Sigmoid colon (tissue), 7 donors: ENCODE measurements around the gene LDLRAD3. TPM values are rescaled to one million over a fixed set of nuclear protein-coding genes. Genes with fewer than 3 reads are reported as not detected.

Source experiments
- DNase-seq: peaks from one replicate; pipeline ENCODE4 v3.0.0-alpha.2; 2019
- H3K27ac ChIP-seq, 4 donors: fragments of 200-600 bp; sonication (generic); one replicate each; pipeline ENCODE4 v1.5.1; 2016 to 2019; ENCODE audit warnings: mild to moderate bottlenecking in 1 of 4
- H3K27me3 ChIP-seq, 3 donors: fragments of 200-600 bp; sonication (generic); one replicate each; pipeline ENCODE4 v1.5.1; 2019; ENCODE audit warnings: mild to moderate bottlenecking in 1 of 3
- H3K36me3 ChIP-seq, 4 donors: fragments of 200-600 bp; sonication (generic); one replicate each; pipeline ENCODE4 v1.5.1; 2016 to 2019
- H3K4me1 ChIP-seq, 4 donors: fragments of 200-600 bp; sonication (generic); one replicate each; pipeline ENCODE4 v1.5.1; 2017 to 2019
- H3K4me3 ChIP-seq, 4 donors: fragments of 200-600 bp; sonication (generic); one replicate each; pipeline ENCODE4 v1.5.1; 2017 to 2019; ENCODE audit warnings: mild to moderate bottlenecking in 2 of 4, moderate library complexity in 1 of 4
- H3K9me3 ChIP-seq, 4 donors: fragments of 200-600 bp in 3 of 4; sonication (generic) in 3 of 4; one replicate each; pipeline versions ENCODE4 v1.5.1 to v1.6.1; 2013 to 2019
- EP300 ChIP-seq, 4 donors: sonication (generic); formaldehyde crosslinking; IDR thresholded peaks; one replicate each; pipeline ENCODE4 v1.6.1; 2017; ENCODE audit warnings: antibody characterized with exemption in 4 of 4
- POLR2A ChIP-seq, 2 donors: fragments of 450-650 bp; IDR thresholded peaks; one replicate each; pipeline ENCODE4 v1.6.1; 2016; ENCODE audit warnings: antibody characterized with exemption in 2 of 2, mild to moderate bottlenecking in 2 of 2, moderate library complexity in 2 of 2
- POLR2AphosphoS5 ChIP-seq, 4 donors: sonication (generic); formaldehyde crosslinking; IDR thresholded peaks; one replicate each; pipeline ENCODE4 v1.6.1; 2017; ENCODE audit warnings: antibody characterized with exemption in 4 of 4
- WGBS, 2 donors: extraction: QIAGEN DNeasy Blood & Tissue Kit; methylation state at CpG; one replicate each; pipeline ENCODE4 v1.1.7; 2013; 5-methylcytosine and 5-hydroxymethylcytosine counted together
- intact Hi-C: fragments of 100-400 bp; cut with DNase I; formaldehyde crosslinking; loops from one replicate; pipeline ENCODE4 v1.15.1; 2023
- polyA plus RNA-seq, 3 donors: library from polyadenylated mRNA; stranded (reverse); fragments of 200-250 nt; gene quantifications; one replicate each; pipeline ENCODE4 v1.2.3, GENCODE V29; 2013
- total RNA-seq, 4 donors: library from RNA; depleted of rRNA; stranded (reverse); fragments of >200 nt; gene quantifications; one replicate each; pipeline ENCODE4 v1.1.0, GENCODE V29; 2016
- TF ChIP-seq, protein P1 (sequence below), 4 experiments: fragments of 450-650 bp in 3 of 4; fragments of 200-600 bp in 1 of 4; IDR thresholded peaks; one replicate each; pipeline ENCODE4 v1.5.1; 2016 to 2019; ENCODE audit warnings: antibody characterized with exemption in 4 of 4, mild to moderate bottlenecking in 3 of 4, moderate library complexity in 2 of 4
- donor health status: healthy with polysubstance abuse.
- donor health status: Bipolar disorder and iron deficiency.
- donor health status: healthy.

The LDLRAD3 gene
- total and polyA plus RNA-seq, 7 donors: 0.23 to 23.4 (median 10.2) TPM

DNA sequence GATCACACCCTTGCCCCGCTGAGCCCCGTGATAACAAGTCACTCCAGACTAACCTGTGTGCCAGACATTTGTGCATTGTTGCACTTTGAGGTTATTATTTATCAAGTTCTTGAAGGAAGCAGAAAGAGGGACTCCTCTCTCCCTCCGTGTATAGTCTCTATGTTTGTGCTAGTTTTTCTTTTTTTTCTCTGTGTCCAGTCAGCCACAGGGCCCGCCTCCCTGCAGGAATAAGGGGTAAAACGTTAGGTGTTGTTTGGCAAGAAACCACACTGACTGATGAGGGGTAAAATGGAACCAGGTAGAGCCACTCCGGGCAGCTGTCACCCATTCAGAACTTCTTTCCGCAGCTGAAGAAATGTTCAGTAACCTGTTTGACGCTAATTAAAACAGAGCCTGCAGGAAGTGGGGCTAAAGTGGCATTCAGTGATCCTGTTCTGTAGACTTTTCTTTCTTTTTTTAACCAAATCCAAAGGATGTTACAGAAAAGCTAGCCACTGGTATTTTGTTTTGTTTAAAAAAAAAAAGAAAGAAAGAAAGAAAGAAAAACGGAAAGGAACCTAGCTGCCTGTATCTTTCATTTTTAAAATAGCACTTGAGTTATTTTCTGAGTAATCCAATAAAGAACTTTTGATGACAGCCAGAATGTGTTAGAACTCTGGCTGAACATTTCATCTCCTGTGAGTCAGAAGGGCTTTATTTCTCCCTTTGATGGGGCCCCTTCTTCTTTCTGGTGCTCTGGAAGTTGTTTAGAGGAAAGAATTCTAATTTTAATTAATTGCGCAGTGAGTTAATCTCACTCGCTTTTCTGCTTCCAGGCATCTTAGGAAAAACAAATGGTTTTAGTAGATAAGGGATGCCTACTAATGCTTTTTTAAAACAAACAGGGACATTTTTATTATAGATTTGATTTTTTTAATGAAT, 287.2 kb downstream of the LDLRAD3 start:
- peaks cover 0 to 18% (median 8%) of the 10 kb centered on the region in 4 donors for H3K4me1 ChIP-seq
- H3K36me3 ChIP-seq: no peaks in the 10 kb centered on the region
- WGBS, 2 donors: 76 to 77% methylated on average over 11 of the region's 11 CpGs
- H3K27ac ChIP-seq: peak overlapping the region in 1 of 4 donors; percentile 45
- no peaks in the 10 kb centered on the region for H3K27me3 ChIP-seq
- H3K4me3 ChIP-seq: no peak overlapping the region
- H3K9me3 ChIP-seq: no peaks in the 10 kb centered on the region
- TF ChIP-seq EP300 (IDR thresholded peaks at IDR 0.05): no peak
- TF ChIP-seq, protein P1, sequence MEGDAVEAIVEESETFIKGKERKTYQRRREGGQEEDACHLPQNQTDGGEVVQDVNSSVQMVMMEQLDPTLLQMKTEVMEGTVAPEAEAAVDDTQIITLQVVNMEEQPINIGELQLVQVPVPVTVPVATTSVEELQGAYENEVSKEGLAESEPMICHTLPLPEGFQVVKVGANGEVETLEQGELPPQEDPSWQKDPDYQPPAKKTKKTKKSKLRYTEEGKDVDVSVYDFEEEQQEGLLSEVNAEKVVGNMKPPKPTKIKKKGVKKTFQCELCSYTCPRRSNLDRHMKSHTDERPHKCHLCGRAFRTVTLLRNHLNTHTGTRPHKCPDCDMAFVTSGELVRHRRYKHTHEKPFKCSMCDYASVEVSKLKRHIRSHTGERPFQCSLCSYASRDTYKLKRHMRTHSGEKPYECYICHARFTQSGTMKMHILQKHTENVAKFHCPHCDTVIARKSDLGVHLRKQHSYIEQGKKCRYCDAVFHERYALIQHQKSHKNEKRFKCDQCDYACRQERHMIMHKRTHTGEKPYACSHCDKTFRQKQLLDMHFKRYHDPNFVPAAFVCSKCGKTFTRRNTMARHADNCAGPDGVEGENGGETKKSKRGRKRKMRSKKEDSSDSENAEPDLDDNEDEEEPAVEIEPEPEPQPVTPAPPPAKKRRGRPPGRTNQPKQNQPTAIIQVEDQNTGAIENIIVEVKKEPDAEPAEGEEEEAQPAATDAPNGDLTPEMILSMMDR (IDR thresholded peaks at IDR 0.05): no peak
- peak in 1 of 4 donors; percentile 6 for TF ChIP-seq POLR2AphosphoS5 (IDR thresholded peaks at IDR 0.05)
- intact Hi-C loops: no loop called here
- no peak for DNase-seq

GRCh38 chr11:36233204-36233603, 289.3 kb downstream of the LDLRAD3 start:
- no peak for TF ChIP-seq POLR2A (IDR thresholded peaks at IDR 0.05)
- TF ChIP-seq, protein P1 (IDR thresholded peaks at IDR 0.05): no peak
- TF ChIP-seq POLR2AphosphoS5 (IDR thresholded peaks at IDR 0.05): no peak
- no peak for TF ChIP-seq EP300 (IDR thresholded peaks at IDR 0.05)
- Histone ChIP-seq H3K9me3 (no peaks in the 10 kb centered on the region), H3K4me3 (no peak overlapping the region), H3K36me3 (no peaks in the 10 kb centered on the region), H3K4me1 (peaks cover 0 to 18% (median 8%) of the 10 kb centered on the region in 4 donors), H3K27me3 (no peaks in the 10 kb centered on the region), H3K27ac (no peak overlapping the region)
- intact Hi-C loops: no loop called here
- 12 to 46% methylated on average over 3 of the region's 3 CpGs for WGBS, 2 donors
- DNase-seq: no peak

- Histone ChIP-seq H3K9me3 (no peaks in the 10 kb centered on the region), H3K4me3 (no peak overlapping the region), H3K36me3 (no peaks in the 10 kb centered on the region), H3K4me1 (peaks cover 0 to 18% (median 8%) of the 10 kb centered on the region in 4 donors), H3K27ac (no peak overlapping the region), H3K27me3 (no peaks in the 10 kb centered on the region)
- 97 to 98% methylated on average over 2 of the region's 2 CpGs for WGBS, 2 donors
- intact Hi-C loops: no loop called here
- no peak for DNase-seq
- TF ChIP-seq, protein P1 (IDR thresholded peaks at IDR 0.05): no peak
- TF ChIP-seq POLR2AphosphoS5 (IDR thresholded peaks at IDR 0.05) (no peak), POLR2A (IDR thresholded peaks at IDR 0.05) (no peak), EP300 (IDR thresholded peaks at IDR 0.05) (no peak)
Measured at GRCh38 chr11:36234825-36235224, 291.0 kb downstream of the LDLRAD3 start.

GRCh38 chr11:36235750-36236149, 291.9 kb downstream of the LDLRAD3 start:
- no peak overlapping the region for H3K27ac ChIP-seq
- H3K27me3 ChIP-seq: no peaks in the 10 kb centered on the region
- H3K4me3 ChIP-seq: no peak overlapping the region
- peaks cover 0 to 16% (median 7%) of the 10 kb centered on the region in 4 donors for H3K4me1 ChIP-seq
- intact Hi-C loops: no loop called here
- DNase-seq: no peak
- H3K36me3 ChIP-seq: no peaks in the 10 kb centered on the region
- no peaks in the 10 kb centered on the region for H3K9me3 ChIP-seq
- 81 to 94% methylated on average over 3 of the region's 3 CpGs for WGBS, 2 donors
- TF ChIP-seq, protein P1 (IDR thresholded peaks at IDR 0.05): no peak
- TF ChIP-seq EP300 (IDR thresholded peaks at IDR 0.05) (no peak), POLR2AphosphoS5 (IDR thresholded peaks at IDR 0.05) (no peak), POLR2A (IDR thresholded peaks at IDR 0.05) (no peak)
